ENCODE results near the gene POLR1C.
A peak's percentile ranks its signal among the peaks of the same experiment; 100 is the strongest.
"Not testable (repeated sequence)": the region's sequence is repeated elsewhere in the genome, so short reads cannot be mapped to it uniquely, and the experiment has no call there.

The POLR1C gene

DNA sequence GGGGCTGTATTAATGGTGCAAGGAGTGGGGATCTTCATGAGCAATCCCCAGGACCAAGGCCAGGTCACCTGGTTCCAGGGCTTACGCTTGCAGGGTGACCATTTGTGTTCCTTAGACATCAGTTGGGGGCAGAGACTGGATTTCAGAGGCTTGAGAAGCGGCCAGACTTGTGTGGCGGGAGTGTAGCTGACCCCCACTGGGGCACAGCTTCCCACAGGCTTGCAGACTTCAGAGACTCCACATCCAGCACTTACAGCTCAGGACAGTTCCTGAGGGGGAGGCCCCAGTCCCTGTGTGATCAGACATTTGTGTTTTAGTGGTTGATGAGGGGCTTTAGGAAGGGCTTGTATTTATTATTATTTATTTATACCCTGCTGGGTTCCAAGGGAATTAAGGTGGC, 24.2 kb upstream of the POLR1C start:
- H3K27me3 ChIP-seq (ENCODE audit: control insufficient read depth in 1 of 2, insufficient read depth in 2 of 2, low read length in 2 of 2), result no peaks in the 10 kb centered on the region
- H3K9me3 ChIP-seq (ENCODE audit: control insufficient read depth in 1 of 2, low read length in 2 of 2), result no peaks in the 10 kb centered on the region
- H3K9ac ChIP-seq (ENCODE audit: low read depth in 1 of 2, low read length in 2 of 2), result no peak overlapping the region
- peaks cover 2 to 8% of the 10 kb centered on the region in 2 donors for H3K36me3 ChIP-seq (ENCODE audit: control insufficient read depth in 1 of 2, insufficient read depth in 2 of 2, low read length in 2 of 2)
- H3K4me1 ChIP-seq (ENCODE audit: control insufficient read depth in 1 of 2, insufficient read depth in 2 of 2, low read length in 2 of 2), result peaks cover 43 to 46% of the 10 kb centered on the region in 2 donors
- H3K27ac ChIP-seq (ENCODE audit: low read depth, low read length), result no peak overlapping the region
- peak overlapping the region in 1 of 2 donors; percentile 57 for H3K4me3 ChIP-seq (ENCODE audit: low read depth in 1 of 2, low read length in 2 of 2)

DNA sequence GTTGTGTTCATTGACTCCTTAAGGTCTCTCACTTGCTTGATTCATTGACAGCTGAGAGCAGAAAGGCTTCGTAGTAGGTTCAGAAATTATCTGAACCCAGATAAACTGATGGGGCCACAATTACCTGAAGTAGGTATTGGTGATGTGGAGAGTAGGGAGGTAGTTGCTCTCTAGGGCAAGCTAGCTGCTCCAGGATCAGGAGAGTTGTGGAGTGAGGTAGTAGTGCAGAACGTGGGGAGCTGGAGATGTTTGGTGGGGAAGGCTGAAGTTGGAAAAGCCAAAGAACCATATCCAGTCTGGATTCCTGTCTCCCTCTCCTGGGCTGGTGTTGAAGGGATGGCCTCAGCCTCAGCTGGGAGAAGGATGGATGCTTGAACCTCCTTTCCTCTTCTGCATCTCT, 23.7 kb upstream of the POLR1C start:
- peak overlapping the region; percentile 24 to 57 for H3K4me3 ChIP-seq (ENCODE audit: low read depth in 1 of 2, low read length in 2 of 2)
- H3K27me3 ChIP-seq (ENCODE audit: control insufficient read depth in 1 of 2, insufficient read depth in 2 of 2, low read length in 2 of 2), result no peaks in the 10 kb centered on the region
- H3K27ac ChIP-seq (ENCODE audit: low read depth, low read length), result no peak overlapping the region
- H3K36me3 ChIP-seq (ENCODE audit: control insufficient read depth in 1 of 2, insufficient read depth in 2 of 2, low read length in 2 of 2), result peaks cover 5 to 14% of the 10 kb centered on the region in 2 donors
- H3K9ac ChIP-seq (ENCODE audit: low read depth in 1 of 2, low read length in 2 of 2), result no peak overlapping the region
- peaks cover 43 to 46% of the 10 kb centered on the region in 2 donors for H3K4me1 ChIP-seq (ENCODE audit: control insufficient read depth in 1 of 2, insufficient read depth in 2 of 2, low read length in 2 of 2)
- H3K9me3 ChIP-seq (ENCODE audit: control insufficient read depth in 1 of 2, low read length in 2 of 2), result no peaks in the 10 kb centered on the region

DNA sequence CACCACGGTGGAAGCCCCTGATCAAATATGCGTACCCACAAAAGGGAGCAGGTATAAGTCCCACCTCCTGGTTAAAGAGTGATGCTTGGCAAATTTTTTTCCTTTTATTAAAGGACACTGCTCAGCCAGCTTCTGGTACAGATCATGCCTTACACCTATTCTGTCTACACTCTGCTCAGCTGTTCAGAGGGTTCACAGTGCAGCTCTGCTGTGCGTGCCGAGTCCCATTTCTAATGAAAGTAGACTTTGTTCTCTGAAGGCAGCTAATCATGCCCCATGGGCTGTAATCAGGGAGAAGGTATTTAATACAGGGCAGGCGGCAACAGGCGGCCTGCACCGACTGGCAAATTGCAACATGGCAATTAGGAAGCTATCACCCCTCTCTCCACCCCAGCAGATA, 23.1 kb upstream of the POLR1C start:
- no peak overlapping the region for H3K27ac ChIP-seq (ENCODE audit: low read depth, low read length)
- no peaks in the 10 kb centered on the region for H3K27me3 ChIP-seq (ENCODE audit: control insufficient read depth in 1 of 2, insufficient read depth in 2 of 2, low read length in 2 of 2)
- peak overlapping the region in 1 of 2 donors; percentile 24 for H3K4me3 ChIP-seq (ENCODE audit: low read depth in 1 of 2, low read length in 2 of 2)
- H3K36me3 ChIP-seq (ENCODE audit: control insufficient read depth in 1 of 2, insufficient read depth in 2 of 2, low read length in 2 of 2), result peaks cover 11 to 20% of the 10 kb centered on the region in 2 donors
- H3K4me1 ChIP-seq (ENCODE audit: control insufficient read depth in 1 of 2, insufficient read depth in 2 of 2, low read length in 2 of 2), result peaks cover 43 to 46% of the 10 kb centered on the region in 2 donors
- H3K9me3 ChIP-seq (ENCODE audit: control insufficient read depth in 1 of 2, low read length in 2 of 2), result no peaks in the 10 kb centered on the region
- H3K9ac ChIP-seq (ENCODE audit: low read depth in 1 of 2, low read length in 2 of 2), result peak overlapping the region in 1 of 2 donors; percentile 10

DNA sequence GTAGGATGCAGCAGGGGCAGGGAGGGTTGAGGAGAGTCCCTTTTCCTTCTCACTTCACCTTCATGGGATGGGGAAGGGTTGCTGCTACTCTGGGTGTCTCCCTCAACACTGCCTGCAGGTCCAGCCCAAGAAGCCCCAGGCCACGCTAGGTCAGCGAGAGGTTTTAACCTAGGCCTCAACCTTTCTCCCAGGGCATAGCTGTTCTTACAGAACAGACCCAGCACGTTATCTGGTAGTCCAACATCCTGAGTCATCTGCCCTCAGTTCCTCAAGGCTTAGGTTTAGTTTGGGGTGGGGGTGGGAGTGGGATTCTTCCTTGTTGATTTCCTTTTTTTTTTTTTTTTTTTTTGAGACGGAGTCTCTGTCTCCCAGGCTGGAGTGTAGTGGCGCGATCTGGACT, 22.6 kb upstream of the POLR1C start:
- no peak overlapping the region for H3K4me3 ChIP-seq (ENCODE audit: low read depth in 1 of 2, low read length in 2 of 2)
- H3K9me3 ChIP-seq (ENCODE audit: control insufficient read depth in 1 of 2, low read length in 2 of 2), result no peaks in the 10 kb centered on the region
- H3K27me3 ChIP-seq (ENCODE audit: control insufficient read depth in 1 of 2, insufficient read depth in 2 of 2, low read length in 2 of 2), result no peaks in the 10 kb centered on the region
- H3K9ac ChIP-seq (ENCODE audit: low read depth in 1 of 2, low read length in 2 of 2), result peak overlapping the region in 1 of 2 donors; percentile 10
- H3K4me1 ChIP-seq (ENCODE audit: control insufficient read depth in 1 of 2, insufficient read depth in 2 of 2, low read length in 2 of 2), result peaks cover 43 to 46% of the 10 kb centered on the region in 2 donors
- H3K36me3 ChIP-seq (ENCODE audit: control insufficient read depth in 1 of 2, insufficient read depth in 2 of 2, low read length in 2 of 2), result peaks cover 16 to 25% of the 10 kb centered on the region in 2 donors
- H3K27ac ChIP-seq (ENCODE audit: low read depth, low read length), result peak overlapping the region; percentile 30

DNA sequence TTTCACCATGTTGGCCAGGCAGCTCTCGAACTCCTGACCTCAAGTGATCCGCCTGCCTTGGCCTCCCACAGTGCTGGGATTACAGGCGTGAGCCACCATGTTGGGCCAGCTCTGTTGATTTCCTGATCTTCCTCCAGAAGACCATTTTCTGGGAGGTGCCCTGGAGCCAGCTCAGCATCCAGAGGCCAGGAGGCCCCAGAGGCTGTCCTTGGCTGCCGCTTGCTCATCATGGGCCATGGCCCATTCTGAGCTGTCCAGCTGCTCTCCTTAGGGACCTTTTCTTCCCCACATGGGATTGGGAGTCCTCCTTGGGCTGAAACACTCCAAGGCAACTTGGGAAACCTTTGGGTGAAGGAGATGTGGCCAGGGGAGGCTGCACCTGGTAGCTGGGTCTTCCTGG, 22.1 kb upstream of the POLR1C start:
- H3K36me3 ChIP-seq (ENCODE audit: control insufficient read depth in 1 of 2, insufficient read depth in 2 of 2, low read length in 2 of 2), result peaks cover 20 to 29% of the 10 kb centered on the region in 2 donors
- H3K4me3 ChIP-seq (ENCODE audit: low read depth in 1 of 2, low read length in 2 of 2), result no peak overlapping the region
- H3K27ac ChIP-seq (ENCODE audit: low read depth, low read length), result no peak overlapping the region
- H3K27me3 ChIP-seq (ENCODE audit: control insufficient read depth in 1 of 2, insufficient read depth in 2 of 2, low read length in 2 of 2), result no peaks in the 10 kb centered on the region
- H3K9ac ChIP-seq (ENCODE audit: low read depth in 1 of 2, low read length in 2 of 2), result no peak overlapping the region
- no peaks in the 10 kb centered on the region for H3K9me3 ChIP-seq (ENCODE audit: control insufficient read depth in 1 of 2, low read length in 2 of 2)
- peaks cover 43 to 46% of the 10 kb centered on the region in 2 donors for H3K4me1 ChIP-seq (ENCODE audit: control insufficient read depth in 1 of 2, insufficient read depth in 2 of 2, low read length in 2 of 2)

DNA sequence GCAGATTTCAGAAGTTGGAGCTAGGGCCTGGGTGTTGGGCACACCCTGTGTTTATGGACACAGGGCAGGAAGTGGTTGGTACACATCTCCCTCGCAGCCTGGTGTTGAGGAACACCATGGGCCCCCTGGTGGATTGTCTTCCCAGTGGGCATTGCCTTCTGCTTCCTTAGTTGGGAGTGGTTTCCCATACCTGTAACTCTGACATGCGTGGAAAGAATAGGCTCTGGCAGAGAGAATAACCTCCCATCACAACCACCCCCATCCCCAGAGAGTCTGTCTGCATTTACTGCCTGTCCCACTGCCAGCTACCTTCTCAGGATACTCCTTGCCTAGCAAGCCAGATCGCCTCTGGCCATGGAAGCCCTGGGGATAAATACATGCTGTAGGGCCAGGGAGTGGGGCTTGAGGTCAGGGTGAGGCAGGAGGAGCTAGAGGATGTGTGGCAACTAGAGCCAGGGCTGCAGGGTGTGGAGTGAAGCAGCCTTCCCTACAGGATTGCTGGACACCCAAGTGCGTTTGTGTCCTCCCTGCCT, 21.4 kb upstream of the POLR1C start:
- H3K36me3 ChIP-seq (ENCODE audit: control insufficient read depth in 1 of 2, insufficient read depth in 2 of 2, low read length in 2 of 2), result peaks cover 26 to 36% of the 10 kb centered on the region in 2 donors
- no peaks in the 10 kb centered on the region for H3K9me3 ChIP-seq (ENCODE audit: control insufficient read depth in 1 of 2, low read length in 2 of 2)
- H3K4me3 ChIP-seq (ENCODE audit: low read depth in 1 of 2, low read length in 2 of 2), result no peak overlapping the region
- no peak overlapping the region for H3K9ac ChIP-seq (ENCODE audit: low read depth in 1 of 2, low read length in 2 of 2)
- peaks cover 43 to 46% of the 10 kb centered on the region in 2 donors for H3K4me1 ChIP-seq (ENCODE audit: control insufficient read depth in 1 of 2, insufficient read depth in 2 of 2, low read length in 2 of 2)
- no peak overlapping the region for H3K27ac ChIP-seq (ENCODE audit: low read depth, low read length)
- H3K27me3 ChIP-seq (ENCODE audit: control insufficient read depth in 1 of 2, insufficient read depth in 2 of 2, low read length in 2 of 2), result no peaks in the 10 kb centered on the region

DNA sequence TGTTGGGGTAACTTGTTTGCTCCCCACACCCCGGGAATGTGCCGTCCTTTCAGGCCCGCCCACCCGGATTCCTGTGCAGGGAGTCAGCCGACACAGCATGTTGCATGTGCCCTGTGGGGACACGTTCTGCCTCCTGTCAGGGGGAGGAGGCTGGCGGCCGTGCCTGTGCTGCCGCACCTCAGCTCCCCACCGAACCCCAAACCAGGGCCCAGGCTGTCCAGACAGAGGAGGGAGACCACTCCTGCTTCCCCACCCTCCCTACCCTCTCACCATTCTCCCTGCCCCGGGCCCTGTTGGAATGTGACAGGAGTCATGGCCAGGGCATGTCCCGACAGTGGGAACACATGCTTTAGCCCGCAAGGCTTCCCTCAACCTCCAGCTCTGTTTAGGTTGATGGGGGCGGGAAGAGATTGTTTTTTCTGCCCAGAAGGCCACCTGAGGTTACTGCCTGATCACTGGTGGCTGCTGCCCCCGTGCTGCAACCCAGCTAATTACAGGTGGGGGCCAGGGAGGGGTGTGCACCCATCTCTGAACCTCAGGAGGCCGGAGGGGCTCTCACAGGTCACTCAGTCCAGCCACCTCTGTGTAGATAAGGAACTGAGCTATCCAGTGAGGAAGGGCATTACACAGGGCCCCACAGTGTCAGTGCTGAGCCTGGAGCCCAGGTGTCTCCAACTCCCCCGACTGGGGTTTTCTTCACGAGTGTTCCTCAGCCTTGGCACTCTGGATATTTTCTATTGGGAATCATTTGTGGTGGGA, 20.3 kb upstream of the POLR1C start:
- H3K27me3 ChIP-seq (ENCODE audit: control insufficient read depth in 1 of 2, insufficient read depth in 2 of 2, low read length in 2 of 2), result no peaks in the 10 kb centered on the region
- H3K27ac ChIP-seq (ENCODE audit: low read depth, low read length), result no peak overlapping the region
- peaks cover 31 to 47% of the 10 kb centered on the region in 2 donors for H3K36me3 ChIP-seq (ENCODE audit: control insufficient read depth in 1 of 2, insufficient read depth in 2 of 2, low read length in 2 of 2)
- H3K9ac ChIP-seq (ENCODE audit: low read depth in 1 of 2, low read length in 2 of 2), result no peak overlapping the region
- H3K4me3 ChIP-seq (ENCODE audit: low read depth in 1 of 2, low read length in 2 of 2), result no peak overlapping the region
- H3K4me1 ChIP-seq (ENCODE audit: control insufficient read depth in 1 of 2, insufficient read depth in 2 of 2, low read length in 2 of 2), result peaks cover 43 to 46% of the 10 kb centered on the region in 2 donors
- no peaks in the 10 kb centered on the region for H3K9me3 ChIP-seq (ENCODE audit: control insufficient read depth in 1 of 2, low read length in 2 of 2)

DNA sequence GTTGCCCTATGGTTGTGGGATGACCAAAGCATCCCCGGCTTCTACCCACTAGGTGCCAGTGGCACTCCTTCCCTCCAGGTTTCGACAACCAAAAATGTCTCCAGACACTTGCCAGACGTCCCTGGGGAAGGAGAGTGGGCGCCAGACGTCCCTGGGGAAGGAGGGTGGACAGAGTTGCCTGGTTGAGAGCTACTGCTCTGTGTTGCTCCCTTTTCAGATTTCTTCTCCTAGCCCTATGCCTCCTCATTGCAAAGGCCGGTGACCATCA, 19.8 kb upstream of the POLR1C start:
- Histone ChIP-seq H3K36me3 (ENCODE audit: control insufficient read depth in 1 of 2, insufficient read depth in 2 of 2, low read length in 2 of 2) (peaks cover 31 to 50% of the 10 kb centered on the region in 2 donors), H3K4me3 (ENCODE audit: low read depth in 1 of 2, low read length in 2 of 2) (no peak overlapping the region), H3K4me1 (ENCODE audit: control insufficient read depth in 1 of 2, insufficient read depth in 2 of 2, low read length in 2 of 2) (peaks cover 38 to 42% of the 10 kb centered on the region in 2 donors), H3K9ac (ENCODE audit: low read depth in 1 of 2, low read length in 2 of 2) (no peak overlapping the region), H3K27me3 (ENCODE audit: control insufficient read depth in 1 of 2, insufficient read depth in 2 of 2, low read length in 2 of 2) (no peaks in the 10 kb centered on the region), H3K9me3 (ENCODE audit: control insufficient read depth in 1 of 2, low read length in 2 of 2) (no peaks in the 10 kb centered on the region), H3K27ac (ENCODE audit: low read depth, low read length) (no peak overlapping the region)

DNA sequence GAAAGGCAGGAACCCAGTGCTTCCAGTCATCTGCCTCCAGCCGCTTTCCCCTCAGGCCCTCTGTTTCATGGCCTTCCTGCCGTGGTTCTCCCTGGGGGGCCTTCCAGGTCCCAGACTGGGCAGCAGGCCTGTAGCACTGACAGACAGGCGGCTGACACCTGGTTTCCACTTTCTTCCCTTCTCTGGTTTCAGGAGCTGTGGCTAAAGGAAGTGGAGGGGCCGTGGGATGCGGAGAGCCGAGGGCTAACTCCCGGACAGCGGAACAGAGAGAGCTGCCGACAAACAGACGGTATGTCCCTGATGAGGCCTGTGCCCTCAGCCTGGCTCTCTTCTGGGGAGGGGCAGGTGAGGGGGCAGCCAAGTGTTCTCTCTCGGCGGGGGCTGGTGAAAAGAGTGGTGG, 19.2 kb upstream of the POLR1C start:
- H3K4me3 ChIP-seq (ENCODE audit: low read depth in 1 of 2, low read length in 2 of 2), result no peak overlapping the region
- peaks cover 31 to 56% of the 10 kb centered on the region in 2 donors for H3K36me3 ChIP-seq (ENCODE audit: control insufficient read depth in 1 of 2, insufficient read depth in 2 of 2, low read length in 2 of 2)
- H3K27me3 ChIP-seq (ENCODE audit: control insufficient read depth in 1 of 2, insufficient read depth in 2 of 2, low read length in 2 of 2), result no peaks in the 10 kb centered on the region
- H3K9me3 ChIP-seq (ENCODE audit: control insufficient read depth in 1 of 2, low read length in 2 of 2), result no peaks in the 10 kb centered on the region
- H3K27ac ChIP-seq (ENCODE audit: low read depth, low read length), result no peak overlapping the region
- peaks cover 32 to 36% of the 10 kb centered on the region in 2 donors for H3K4me1 ChIP-seq (ENCODE audit: control insufficient read depth in 1 of 2, insufficient read depth in 2 of 2, low read length in 2 of 2)
- H3K9ac ChIP-seq (ENCODE audit: low read depth in 1 of 2, low read length in 2 of 2), result no peak overlapping the region

DNA sequence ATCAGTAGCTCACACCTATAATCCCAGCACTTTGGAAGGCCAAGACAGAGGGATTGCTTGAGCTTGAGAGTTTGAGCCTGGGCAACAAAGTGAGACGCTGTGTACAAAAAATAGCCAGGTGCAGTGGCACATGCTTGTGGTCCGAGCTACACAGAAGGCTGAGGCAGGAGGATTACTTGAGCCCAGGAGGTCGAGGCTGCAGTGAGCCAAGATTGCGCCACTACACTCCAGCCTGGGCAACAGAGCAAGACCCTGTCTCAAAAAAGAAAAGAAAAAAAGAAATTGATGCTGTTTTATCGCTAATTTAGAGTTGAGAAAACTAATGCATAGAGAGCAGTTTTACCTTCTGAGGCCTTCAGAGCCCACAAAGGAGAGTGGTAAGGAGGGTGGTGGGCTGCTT, 18.6 kb upstream of the POLR1C start:
- Histone ChIP-seq H3K4me1 (ENCODE audit: control insufficient read depth in 1 of 2, insufficient read depth in 2 of 2, low read length in 2 of 2) (peaks cover 26 to 30% of the 10 kb centered on the region in 2 donors), H3K36me3 (ENCODE audit: control insufficient read depth in 1 of 2, insufficient read depth in 2 of 2, low read length in 2 of 2) (peaks cover 33 to 62% of the 10 kb centered on the region in 2 donors)
- not testable (repeated sequence) for H3K27me3 ChIP-seq (ENCODE audit: control insufficient read depth in 1 of 2, insufficient read depth in 2 of 2, low read length in 2 of 2); H3K9me3 ChIP-seq (ENCODE audit: control insufficient read depth in 1 of 2, low read length in 2 of 2); H3K4me3 ChIP-seq (ENCODE audit: low read depth in 1 of 2, low read length in 2 of 2); H3K9ac ChIP-seq (ENCODE audit: low read depth in 1 of 2, low read length in 2 of 2); H3K27ac ChIP-seq (ENCODE audit: low read depth, low read length)

All from duodenal mucosa (tissue), 2 donors.